ENCODE measurements around the gene STK17A.
"Not testable (repeated sequence)": the region's sequence is repeated elsewhere in the genome, so short reads cannot be mapped to it uniquely, and the experiment has no call there.

Gene STK17A

DNA sequence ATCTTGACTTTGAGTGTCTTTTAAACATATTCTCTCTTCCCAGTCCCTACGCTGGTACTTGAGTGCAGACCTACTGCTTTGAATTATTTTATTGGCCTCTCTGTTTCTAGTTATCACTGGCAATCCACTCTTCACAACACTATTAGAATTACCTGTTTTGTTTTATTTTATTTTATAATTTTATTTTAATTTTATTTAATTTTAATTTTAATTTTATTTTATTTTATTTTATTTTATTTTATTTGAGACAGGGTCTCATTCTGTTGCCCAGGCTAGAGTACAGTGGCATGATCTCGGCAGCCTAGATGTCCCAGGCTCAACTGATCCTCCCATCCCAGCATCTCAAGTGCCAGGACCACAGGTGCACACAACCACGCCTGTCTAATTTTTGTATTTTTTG, 6.8 kb downstream of the STK17A start:
- in situ Hi-C loops (cut with HindIII; ENCODE audit: low pct_ligation_motif_present, low pct_unique_long_range_greater_than_20kb, low sequenced_read_pairs): loop anchor here (25.0 kb wide), 2 partner anchors 123 to 248 kb away; no protein-coding TSS in a partner anchor

DNA sequence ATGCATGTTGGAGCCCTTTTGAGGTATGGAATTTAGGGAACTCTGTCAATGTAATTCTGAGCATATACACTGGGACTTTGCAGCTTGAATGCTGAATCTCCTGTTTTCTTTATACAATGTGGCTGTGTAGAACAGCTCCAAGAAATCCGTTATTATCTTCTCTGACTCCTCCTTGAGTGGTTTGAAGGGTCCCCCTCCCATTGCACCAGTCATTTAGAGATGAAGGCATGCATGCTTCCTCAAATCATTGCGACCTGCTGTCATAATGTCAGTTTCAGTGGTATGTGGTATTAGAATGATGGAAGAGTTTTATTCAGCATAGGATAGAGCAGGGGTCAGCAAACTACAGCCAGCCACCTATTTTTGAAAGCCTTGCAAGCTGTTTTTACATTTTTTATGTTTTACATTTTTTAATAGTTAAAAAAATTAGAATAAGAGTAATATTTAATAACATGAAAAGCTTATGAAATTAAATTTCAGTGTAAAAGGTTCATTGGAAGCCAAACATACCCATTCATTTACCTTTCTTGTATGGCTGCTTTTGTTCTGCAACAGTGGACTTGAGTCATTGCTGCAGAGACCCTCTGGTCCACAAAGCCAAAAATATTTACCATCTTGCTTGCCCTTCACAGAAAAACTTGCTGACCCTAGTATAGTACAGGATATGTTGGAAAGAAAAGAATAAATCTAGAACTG, 8.1 kb downstream of the STK17A start:
- in situ Hi-C loops (cut with HindIII; ENCODE audit: low pct_ligation_motif_present, low pct_unique_long_range_greater_than_20kb, low sequenced_read_pairs): loop anchor here (25.0 kb wide), 2 partner anchors 121 to 246 kb away; no protein-coding TSS in a partner anchor
- peak; percentile 25 for DNase-seq

More for the DNA sequence above, 6.8 kb downstream of the STK17A start:
- DNase-seq: no peak

- in situ Hi-C loops (cut with HindIII; ENCODE audit: low pct_ligation_motif_present, low pct_unique_long_range_greater_than_20kb, low sequenced_read_pairs): loop anchor here (25.0 kb wide), 2 partner anchors 121 to 246 kb away; no protein-coding TSS in a partner anchor
- DNase-seq: peak; percentile 55
Measured at GRCh38 chr7:43591558-43592180, 8.8 kb downstream of the STK17A start.

DNA sequence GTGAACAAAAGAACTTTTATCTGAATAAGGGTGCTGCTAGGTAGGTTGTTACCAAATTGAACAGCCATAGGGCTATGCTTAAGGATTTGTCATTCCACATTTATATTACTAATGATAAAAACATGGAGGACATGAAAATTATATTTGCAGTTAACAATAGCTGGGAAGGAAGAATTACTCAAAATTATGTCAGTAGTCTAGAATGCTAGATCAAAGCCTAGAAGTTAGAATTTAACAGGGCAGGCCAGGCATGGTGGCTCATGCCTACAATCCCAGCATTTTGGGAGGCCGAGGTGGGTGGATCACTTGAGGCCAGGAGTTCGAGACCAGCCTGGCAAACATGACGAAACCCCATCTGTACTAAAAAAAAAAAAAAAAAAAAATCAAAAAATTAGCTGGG, 9.4 kb downstream of the STK17A start:
- in situ Hi-C loops (cut with HindIII; ENCODE audit: low pct_ligation_motif_present, low pct_unique_long_range_greater_than_20kb, low sequenced_read_pairs): loop anchor here (25.0 kb wide), 2 partner anchors 120 to 245 kb away; no protein-coding TSS in a partner anchor
- DNase-seq: peak; percentile 26

DNA sequence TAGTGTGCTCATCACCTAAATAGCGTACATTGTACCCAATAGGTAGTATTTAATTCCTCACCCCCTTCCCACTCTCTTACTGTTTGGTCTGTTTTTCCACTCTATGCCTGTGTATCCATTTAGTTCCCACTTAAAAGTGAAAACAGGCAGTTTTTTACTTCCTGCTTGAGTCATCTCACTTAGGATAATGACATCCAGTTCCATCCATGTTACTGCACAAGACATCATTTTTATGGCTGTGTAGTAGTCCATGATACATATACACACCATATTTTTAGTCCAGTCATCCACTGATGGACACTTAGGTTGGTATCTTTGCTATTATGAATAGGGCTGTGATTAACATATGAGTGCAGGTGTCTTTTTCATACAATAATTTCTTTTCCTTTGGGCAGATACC, 10.1 kb downstream of the STK17A start:
- in situ Hi-C loops (cut with HindIII; ENCODE audit: low pct_ligation_motif_present, low pct_unique_long_range_greater_than_20kb, low sequenced_read_pairs): loop anchor here (25.0 kb wide), 2 partner anchors 119 to 244 kb away; no protein-coding TSS in a partner anchor

GRCh38 chr7:43594020-43594419, 11.1 kb downstream of the STK17A start:
- in situ Hi-C loops (cut with HindIII; ENCODE audit: low pct_ligation_motif_present, low pct_unique_long_range_greater_than_20kb, low sequenced_read_pairs): loop anchor here (25.0 kb wide), 2 partner anchors 118 to 243 kb away; no protein-coding TSS in a partner anchor
- DNase-seq: no peak

More for the DNA sequence above, 10.1 kb downstream of the STK17A start:
- no peak for DNase-seq

DNA sequence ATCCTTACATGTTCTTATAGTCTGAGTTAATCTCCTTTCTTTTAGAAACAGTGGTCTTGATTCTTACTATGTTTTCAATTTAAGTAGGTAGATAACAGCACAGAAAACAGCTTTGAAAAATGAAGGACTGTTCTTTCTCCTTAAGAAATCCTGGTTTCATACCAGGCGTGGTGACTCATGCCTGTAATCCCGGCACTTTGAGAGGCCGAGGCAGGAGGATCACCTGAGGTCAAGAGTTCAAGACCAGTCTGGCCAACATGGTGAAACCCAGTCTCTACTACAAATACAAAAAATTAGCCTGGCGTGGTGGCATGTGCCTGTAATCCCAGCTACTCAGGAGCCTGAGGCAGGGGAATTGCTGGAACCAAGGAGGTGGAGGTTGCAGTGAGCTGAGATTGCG, 13.5 kb downstream of the STK17A start:
- in situ Hi-C loops (cut with HindIII; ENCODE audit: low pct_ligation_motif_present, low pct_unique_long_range_greater_than_20kb, low sequenced_read_pairs): loop anchor here (25.0 kb wide), 2 partner anchors 116 to 241 kb away; no protein-coding TSS in a partner anchor
- DNase-seq: not testable (repeated sequence)

DNA sequence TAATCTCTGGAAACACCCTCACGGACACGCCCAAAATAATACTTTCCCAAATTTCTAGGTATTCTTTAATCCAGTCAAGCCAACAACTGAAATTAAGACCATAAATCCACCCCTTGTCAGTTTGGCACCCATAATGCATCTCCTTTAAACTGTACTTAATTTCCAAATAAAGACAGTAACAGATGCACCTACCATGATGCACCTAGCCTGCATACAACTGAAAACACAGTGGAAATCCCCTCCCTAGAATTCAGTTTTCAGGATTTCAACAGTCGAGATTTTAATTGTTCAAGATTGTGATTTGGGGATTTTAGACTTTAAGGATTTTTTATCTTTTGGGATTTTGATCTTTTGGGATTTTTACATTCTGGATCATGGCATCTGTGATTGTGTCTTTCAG, 17.1 kb downstream of the STK17A start:
- DNase-seq: no peak
- in situ Hi-C loops (cut with HindIII; ENCODE audit: low pct_ligation_motif_present, low pct_unique_long_range_greater_than_20kb, low sequenced_read_pairs): no loop called here

- DNase-seq: no peak
- in situ Hi-C loops (cut with HindIII; ENCODE audit: low pct_ligation_motif_present, low pct_unique_long_range_greater_than_20kb, low sequenced_read_pairs): no loop called here
Measured at GRCh38 chr7:43602256-43602655, 19.3 kb downstream of the STK17A start.

DNA sequence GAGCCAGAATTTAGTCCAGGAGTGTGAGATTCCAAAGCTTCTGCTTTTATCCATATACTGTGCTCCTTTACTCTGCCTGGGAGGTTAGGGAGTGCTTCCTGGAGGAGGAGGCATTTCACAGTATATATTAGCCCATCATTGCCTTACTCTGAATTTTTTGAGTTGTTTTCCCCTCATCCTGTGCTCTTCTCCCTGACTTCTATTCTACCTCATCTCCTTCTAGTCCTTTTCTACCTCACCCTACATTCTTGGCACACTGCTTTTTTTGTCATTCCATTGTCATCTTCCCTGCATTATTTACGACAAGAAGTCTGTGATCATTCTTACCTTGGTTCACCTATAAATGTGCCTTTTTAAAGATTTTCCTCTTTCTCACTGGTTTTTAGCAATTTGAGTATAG, 21.3 kb downstream of the STK17A start:
- no peak for DNase-seq
- in situ Hi-C loops (cut with HindIII; ENCODE audit: low pct_ligation_motif_present, low pct_unique_long_range_greater_than_20kb, low sequenced_read_pairs): no loop called here

DNA sequence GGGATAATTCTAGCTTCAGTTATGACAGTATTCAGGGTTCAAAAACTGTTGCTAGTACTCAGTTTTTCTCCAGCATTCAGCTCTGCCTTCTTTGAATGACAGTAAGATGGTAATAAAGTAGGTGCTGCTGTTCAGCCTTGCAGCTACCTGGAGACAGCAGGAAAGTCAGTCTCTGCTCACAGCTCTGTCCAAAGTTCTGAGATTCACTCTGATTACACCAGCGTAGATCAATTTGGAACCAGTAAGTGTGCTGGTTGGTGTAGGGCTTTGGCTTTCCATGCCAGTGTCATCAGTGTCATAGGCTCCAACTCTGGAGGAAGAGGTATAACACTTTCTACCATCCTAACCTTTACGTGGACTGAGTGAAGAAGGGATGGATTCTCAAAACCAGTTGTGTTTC, 26.2 kb downstream of the STK17A start:
- no peak for DNase-seq
- in situ Hi-C loops (cut with HindIII; ENCODE audit: low pct_ligation_motif_present, low pct_unique_long_range_greater_than_20kb, low sequenced_read_pairs): no loop called here

DNA sequence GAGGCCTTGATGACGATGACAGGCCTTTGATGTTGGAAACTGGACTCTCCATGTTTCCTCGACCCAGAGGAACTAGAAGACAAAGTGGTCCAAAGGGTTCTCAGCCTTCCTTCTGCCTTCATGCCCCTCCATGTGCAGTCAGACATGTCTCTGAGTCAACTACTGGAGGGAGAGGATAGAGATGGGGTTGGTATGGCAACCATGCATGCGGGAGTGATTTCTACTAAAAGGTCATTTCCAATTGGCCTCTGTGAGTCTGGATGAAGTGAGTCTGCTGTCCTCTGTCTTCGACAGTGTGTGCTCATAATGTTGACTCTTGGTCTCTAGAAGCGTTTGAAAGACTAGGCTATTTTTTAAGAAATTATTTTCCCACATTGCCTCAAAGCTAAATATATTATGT, 29.2 kb downstream of the STK17A start:
- DNase-seq: no peak
- in situ Hi-C loops (cut with HindIII; ENCODE audit: low pct_ligation_motif_present, low pct_unique_long_range_greater_than_20kb, low sequenced_read_pairs): no loop called here

DNA sequence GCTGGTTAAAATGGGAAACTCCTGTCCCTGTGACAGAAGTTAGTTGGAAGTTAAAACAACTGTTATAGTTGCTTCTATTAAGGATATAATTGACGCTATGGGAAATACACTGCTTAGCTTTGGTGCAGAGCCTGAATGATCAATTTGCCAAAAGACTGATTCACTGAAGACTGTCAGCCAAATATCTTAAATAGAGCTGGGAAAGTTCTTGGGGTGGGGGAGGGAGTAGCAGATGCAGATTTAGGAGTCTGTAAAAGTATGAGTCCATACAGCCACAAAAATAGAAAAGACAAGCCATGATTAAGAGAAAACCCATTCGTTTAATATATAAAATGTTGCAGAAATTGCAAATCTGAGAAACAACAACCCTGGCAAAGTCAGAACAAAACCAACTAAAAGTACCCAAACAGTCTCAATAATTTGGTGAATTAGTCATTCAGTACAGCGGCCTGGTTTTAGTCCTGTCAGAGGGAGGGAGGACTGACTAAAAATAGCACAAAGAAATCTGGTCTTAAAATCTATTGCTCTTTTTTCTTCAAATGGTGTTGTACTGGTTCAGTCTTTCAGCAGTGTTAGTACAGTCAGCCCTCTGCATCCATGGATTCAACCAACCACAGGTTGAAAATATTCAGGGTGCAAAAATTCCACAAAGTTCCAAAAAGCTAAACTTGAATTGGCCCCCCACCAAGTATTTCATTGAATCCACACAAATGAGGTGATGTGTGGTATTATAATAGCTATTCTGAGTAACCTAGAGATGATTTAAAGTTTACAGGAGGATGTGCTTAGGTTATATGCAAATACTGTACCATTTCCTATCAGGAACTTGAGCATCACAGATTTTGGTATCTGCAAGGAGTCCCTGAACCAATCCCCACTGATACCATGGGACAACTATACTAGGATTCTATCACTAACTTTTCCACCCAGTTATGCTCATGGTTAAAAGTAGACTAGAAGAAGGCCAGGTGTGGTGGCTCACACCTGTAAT, 30.0 kb downstream of the STK17A start:
- in situ Hi-C loops (cut with HindIII; ENCODE audit: low pct_ligation_motif_present, low pct_unique_long_range_greater_than_20kb, low sequenced_read_pairs): no loop called here
- DNase-seq: no peak

DNA sequence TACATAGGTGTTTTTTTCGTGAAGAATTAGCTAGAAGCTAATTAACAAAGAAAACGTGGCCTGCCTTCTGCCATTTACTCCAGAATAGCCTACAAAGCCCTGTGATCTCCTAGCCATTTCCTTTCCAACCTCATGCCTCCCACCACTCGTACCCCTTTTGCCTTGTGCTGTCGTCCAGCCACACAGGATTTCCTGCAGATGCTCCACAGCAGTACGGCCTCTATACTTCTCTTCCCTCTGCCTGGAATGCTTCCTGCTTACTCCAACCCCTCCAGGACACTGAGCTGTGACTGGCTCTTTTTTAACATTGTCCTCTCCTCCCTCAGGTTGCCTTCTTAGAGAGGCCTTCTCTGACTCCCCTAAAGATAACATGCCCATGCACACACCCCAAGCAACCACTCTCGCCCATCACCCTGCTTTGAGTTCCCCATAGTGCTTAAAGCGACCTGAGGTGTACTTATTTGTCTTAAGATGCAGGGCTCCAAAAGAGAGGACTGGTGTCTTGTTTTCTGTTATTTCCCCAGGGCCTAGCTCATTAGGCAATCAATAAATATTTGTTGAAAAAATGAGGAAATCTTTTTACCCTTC, 32.7 kb downstream of the STK17A start:
- in situ Hi-C loops (cut with HindIII; ENCODE audit: low pct_ligation_motif_present, low pct_unique_long_range_greater_than_20kb, low sequenced_read_pairs): no loop called here
- DNase-seq: no peak

DNA sequence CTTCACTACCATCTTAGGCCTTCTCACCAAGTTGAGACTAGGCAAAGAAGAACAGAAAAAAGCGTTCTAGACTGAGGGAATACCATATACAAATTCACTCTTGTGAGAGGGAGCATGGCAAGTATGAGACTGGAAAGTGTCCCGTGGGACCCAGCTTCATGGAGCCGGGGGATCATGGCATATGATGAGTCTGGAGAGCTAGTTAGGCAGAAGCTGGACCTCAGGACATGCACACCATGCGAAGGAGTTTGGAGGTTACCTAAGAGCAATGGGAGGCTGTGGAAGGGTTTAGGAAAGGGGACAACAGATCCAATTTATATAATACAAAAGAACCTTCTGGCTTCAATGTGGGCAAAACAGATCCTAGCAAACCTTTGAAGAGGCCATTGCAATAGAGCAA, 34.1 kb downstream of the STK17A start:
- no peak for DNase-seq
- in situ Hi-C loops (cut with HindIII; ENCODE audit: low pct_ligation_motif_present, low pct_unique_long_range_greater_than_20kb, low sequenced_read_pairs): no loop called here

DNA sequence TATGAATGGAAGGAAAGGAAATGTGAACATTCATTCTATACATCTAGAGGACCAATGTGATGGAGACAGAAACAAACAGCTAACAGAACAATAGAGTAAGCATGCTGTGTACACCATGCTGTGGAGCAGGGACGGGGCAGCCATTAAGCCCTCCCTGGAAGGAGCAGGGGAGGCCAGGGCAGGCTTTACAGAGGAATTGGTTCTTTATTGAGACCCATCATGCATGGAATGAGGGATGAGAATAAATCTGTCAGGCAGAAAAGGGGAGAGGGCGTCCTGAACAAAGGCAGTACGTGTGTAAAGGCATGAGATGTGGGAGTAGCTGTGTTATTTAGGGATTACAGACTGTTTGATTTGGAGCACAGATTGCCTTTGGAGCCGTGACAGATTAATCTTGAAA, 35.2 kb downstream of the STK17A start:
- in situ Hi-C loops (cut with HindIII; ENCODE audit: low pct_ligation_motif_present, low pct_unique_long_range_greater_than_20kb, low sequenced_read_pairs): no loop called here
- no peak for DNase-seq

DNA sequence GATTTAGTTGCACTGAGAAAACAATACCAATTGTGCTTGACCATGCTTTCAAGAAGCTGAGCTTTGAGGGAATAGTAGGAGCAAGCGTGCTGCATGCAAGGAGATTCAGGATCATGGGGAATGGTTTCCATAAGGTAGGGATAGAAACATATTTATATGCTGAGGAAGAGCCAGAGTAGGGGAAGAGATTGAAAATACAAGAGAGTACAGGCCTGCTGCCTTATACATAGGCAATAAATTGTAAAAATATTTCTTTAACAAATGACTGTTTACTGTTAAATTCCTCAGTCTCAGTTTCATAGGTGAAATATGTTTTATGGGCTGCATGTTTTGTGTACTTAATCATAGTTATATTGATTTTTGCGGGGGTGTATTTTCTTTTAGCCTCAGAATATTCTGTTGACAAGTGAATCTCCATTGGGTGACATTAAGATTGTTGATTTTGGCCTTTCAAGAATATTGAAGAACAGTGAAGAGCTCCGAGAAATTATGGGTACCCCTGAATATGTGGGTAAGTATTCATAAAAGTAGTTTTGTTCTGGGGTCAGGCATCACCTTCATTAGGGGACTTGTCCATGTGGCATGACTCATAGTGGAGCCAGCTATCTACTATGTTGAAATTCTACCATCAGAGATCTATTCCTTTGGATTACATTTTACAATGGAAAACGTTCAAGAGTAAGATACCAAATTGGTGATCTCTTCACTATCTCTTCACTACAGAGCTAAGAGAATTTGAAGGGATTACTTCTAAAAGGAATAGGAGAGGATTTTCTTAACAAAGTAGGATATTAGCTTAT, 36.5 kb downstream of the STK17A start:
- in situ Hi-C loops (cut with HindIII; ENCODE audit: low pct_ligation_motif_present, low pct_unique_long_range_greater_than_20kb, low sequenced_read_pairs): no loop called here
- no peak for DNase-seq
